Calu3 (cell line): Measurements from ENCODE around the gene CSNK1G3. TPM values are rescaled to one million over a fixed set of nuclear protein-coding genes. Genes with fewer than 3 reads are reported as not detected.

Source experiments
- BruUV-seq: library from RNA; stranded (reverse); fragments of 400-500 nt; replicated peaks from 2 replicates; lab custom pipeline; 2021; lab: Mats Ljungman, UMichigan
- CTCF ChIA-PET: fragments of 300-600 bp; sonication (Branson Sonifier 250); formaldehyde crosslinking; loops from one replicate; lab custom pipeline; 2022; ENCODE audit warnings: antibody characterized with exemption; lab: Charles Lee
- DNase-seq: peaks from one replicate; pipeline ENCODE4 v3.0.0; 2022
- H3K27ac Mint-ChIP-seq: one replicate; pipeline ENCODE4 v1.8.0; 2022; ENCODE audit warnings: mixed read lengths; ENCODE audit not compliant: unreplicated experiment
- H3K27me3 Mint-ChIP-seq: one replicate; pipeline ENCODE4 v1.8.0; 2022; ENCODE audit warnings: mixed read lengths; ENCODE audit not compliant: unreplicated experiment
- H3K36me3 Mint-ChIP-seq: one replicate; pipeline ENCODE4 v1.8.0; 2022; ENCODE audit warnings: mild to moderate bottlenecking, moderate library complexity, mixed read lengths; ENCODE audit not compliant: insufficient read depth, unreplicated experiment
- H3K4me1 Mint-ChIP-seq: one replicate; pipeline ENCODE4 v1.8.0; 2022; ENCODE audit warnings: mild to moderate bottlenecking, low read depth, mixed read lengths; ENCODE audit not compliant: unreplicated experiment
- H3K4me3 Mint-ChIP-seq: one replicate; pipeline ENCODE4 v1.8.0; 2022; ENCODE audit warnings: mild to moderate bottlenecking, low read depth, moderate library complexity, mixed read lengths; ENCODE audit not compliant: unreplicated experiment
- H3K9me3 Mint-ChIP-seq: one replicate; pipeline ENCODE4 v1.8.0; 2022; ENCODE audit warnings: low read depth, mixed read lengths; ENCODE audit not compliant: unreplicated experiment
- CTCF ChIP-seq: fragments of 200-600 bp; IDR thresholded peaks from one replicate; pipeline ENCODE4 v1.8.0; 2022; ENCODE audit warnings: antibody characterized with exemption; ENCODE audit not compliant: unreplicated experiment
- intact Hi-C: fragments of 100-400 bp; cut with micrococcal nuclease; formaldehyde crosslinking; loops from one replicate; pipeline ENCODE4 v1.10.0; 2022; ENCODE audit not compliant: unreplicated experiment
- total RNA-seq: library from RNA; stranded (reverse); gene quantifications from 2 replicates; pipeline ENCODE4 v1.2.3, GENCODE V29; 2022

The CSNK1G3 gene
- total RNA-seq, 1 experiment from 2014 or later = 57.5 TPM

GRCh38 chr5:123545506-123545905 lies 33.5 kb downstream of the CSNK1G3 start:
- no TSS peak for BruUV-seq
- CTCF ChIA-PET = no interaction called here
- peak; percentile 25 for DNase-seq
- H3K36me3 Mint-ChIP-seq = no peaks in the 10 kb centered on the region
- intact Hi-C loops = no loop called here
- H3K4me1 Mint-ChIP-seq = peaks cover 43% of the 10 kb centered on the region
- no peaks in the 10 kb centered on the region for H3K9me3 Mint-ChIP-seq
- H3K4me3 Mint-ChIP-seq = no peak overlapping the region
- TF ChIP-seq CTCF = peak; percentile 41
- no peak overlapping the region for H3K27ac Mint-ChIP-seq
- H3K27me3 Mint-ChIP-seq = no peaks in the 10 kb centered on the region

GRCh38 chr5:123546657-123547056 lies 34.7 kb downstream of the CSNK1G3 start:
- intact Hi-C loops = no loop called here
- no TSS peak for BruUV-seq
- CTCF ChIA-PET = no interaction called here
- no peaks in the 10 kb centered on the region for H3K9me3 Mint-ChIP-seq
- H3K36me3 Mint-ChIP-seq = no peaks in the 10 kb centered on the region
- H3K4me3 Mint-ChIP-seq = no peak overlapping the region
- no peak overlapping the region for H3K27ac Mint-ChIP-seq
- no peak for DNase-seq
- no peaks in the 10 kb centered on the region for H3K27me3 Mint-ChIP-seq
- TF ChIP-seq CTCF = no peak
- H3K4me1 Mint-ChIP-seq = peaks cover 43% of the 10 kb centered on the region

GRCh38 chr5:123549256-123549904 lies 37.4 kb downstream of the CSNK1G3 start:
- no peak for TF ChIP-seq CTCF
- Mint-ChIP-seq H3K36me3 (no peaks in the 10 kb centered on the region), H3K27me3 (no peaks in the 10 kb centered on the region), H3K9me3 (no peaks in the 10 kb centered on the region), H3K27ac (peak overlapping the region; percentile 43), H3K4me1 (peaks cover 21% of the 10 kb centered on the region), H3K4me3 (no peak overlapping the region)
- no peak for DNase-seq
- intact Hi-C loops = no loop called here
- CTCF ChIA-PET = no interaction called here
- no TSS peak for BruUV-seq

GRCh38 chr5:123554601-123555000 lies 42.6 kb downstream of the CSNK1G3 start:
- no TSS peak for BruUV-seq
- Mint-ChIP-seq H3K36me3 (peaks cover 4% of the 10 kb centered on the region), H3K27ac (no peak overlapping the region), H3K27me3 (no peaks in the 10 kb centered on the region), H3K4me3 (no peak overlapping the region), H3K4me1 (peaks cover 9% of the 10 kb centered on the region), H3K9me3 (no peaks in the 10 kb centered on the region)
- intact Hi-C loops = no loop called here
- DNase-seq = no peak
- CTCF ChIA-PET = interaction anchor here (0.7 kb wide), 1 partner anchor 23 kb away, joined by 3 read pairs; no protein-coding TSS in a partner anchor
- no peak for TF ChIP-seq CTCF
